ENCODE data around the gene NFILZ.

NFILZ gene

GRCh38 chr19:8642561-8642960 lies 12.1 kb downstream of the NFILZ start:
- no peak for DNase-seq

GRCh38 chr19:8643860-8644653 lies 13.6 kb downstream of the NFILZ start:
- DNase-seq = no peak

GRCh38 chr19:8648240-8648639 lies 17.8 kb downstream of the NFILZ start:
- DNase-seq = no peak

- DNase-seq = peak in 4 of 14 donors; percentile 10 to 48 (median 24)
Measured at GRCh38 chr19:8654591-8655339, 24.3 kb downstream of the NFILZ start.

- no peak for DNase-seq
Measured at GRCh38 chr19:8655340-8655709, 24.9 kb downstream of the NFILZ start.

GRCh38 chr19:8657869-8658268 lies 27.4 kb downstream of the NFILZ start:
- no peak for DNase-seq

GRCh38 chr19:8659905-8660304 lies 29.5 kb downstream of the NFILZ start:
- DNase-seq = no peak

- DNase-seq = no peak
Measured at GRCh38 chr19:8662263-8662662, 31.8 kb downstream of the NFILZ start.

- DNase-seq = peak in 2 of 14 donors; percentile 6 to 19
Measured at GRCh38 chr19:8663920-8664670, 33.7 kb downstream of the NFILZ start.

GRCh38 chr19:8664671-8665057 lies 34.2 kb downstream of the NFILZ start:
- no peak for DNase-seq

GRCh38 chr19:8665468-8666213 lies 35.2 kb downstream of the NFILZ start:
- no peak for DNase-seq

- DNase-seq = no peak
Measured at GRCh38 chr19:8666814-8667405, 36.5 kb downstream of the NFILZ start.

GRCh38 chr19:8673276-8673891 lies 43.0 kb downstream of the NFILZ start:
- no peak for DNase-seq

GRCh38 chr19:8675066-8675465 lies 44.6 kb downstream of the NFILZ start:
- no peak for DNase-seq

- DNase-seq = no peak
Measured at GRCh38 chr19:8678244-8678807, 47.9 kb downstream of the NFILZ start.
